IMR-90 (cell line): ENCODE data around the gene MANSC1. TPM values are rescaled to one million over a fixed set of nuclear protein-coding genes. Genes with fewer than 3 reads are reported as not detected.
A peak's percentile ranks its signal among the peaks of the same experiment; 100 is the strongest.

Experiments used
- ATAC-seq: fragments of 200-7000 bp; cut with Tn5 transposase; 2 replicates; pipeline ENCODE4 v1.9.1; 2020; ENCODE audit warnings: low read depth, mild to moderate bottlenecking, moderate library complexity
- BruUV-seq: library from RNA; stranded (reverse); fragments of 400-500 nt; replicated peaks from 2 replicates; lab custom pipeline; 2021; lab: Mats Ljungman, UMichigan
- CTCF ChIA-PET: fragments of 300-600 bp; formaldehyde crosslinking; extraction: SDS; loops from one replicate; lab custom pipeline; 2021; ENCODE audit warnings: antibody characterized with exemption; lab: Yijun Ruan, JAX
- POLR2A ChIA-PET: fragments of 300-600 bp; sonication (Branson Sonifier 250); formaldehyde crosslinking; loops from one replicate; lab custom pipeline; 2022; ENCODE audit warnings: antibody characterized with exemption; ENCODE audit not compliant: unreplicated experiment; lab: Charles Lee
- DNase-seq: peaks from one replicate; pipeline ENCODE4 v3.0.0; 2013
- H2AFZ ChIP-seq: replicated peaks from 2 replicates; pipeline ENCODE3; 2013; ENCODE audit warnings: low read length, mild to moderate bottlenecking; ENCODE audit not compliant: poor library complexity
- H2AK5ac ChIP-seq: 2 replicates; pipeline ENCODE4 v1.6.1; 2013; ENCODE audit warnings: low read depth, low read length, inconsistent platforms
- H2AK9ac ChIP-seq: replicated peaks from 2 replicates; pipeline ENCODE3; 2013; ENCODE audit warnings: mild to moderate bottlenecking, low read depth, low read length, moderate library complexity; ENCODE audit not compliant: poor library complexity
- H2BK120ac ChIP-seq: 2 replicates; pipeline ENCODE4 v1.6.1; 2013; ENCODE audit warnings: low read depth, low read length, inconsistent platforms
- H2BK15ac ChIP-seq: 3 replicates; pipeline ENCODE4 v1.6.1; 2013; ENCODE audit warnings: low read depth, low read length, inconsistent platforms
- H2BK20ac ChIP-seq: 2 replicates; pipeline ENCODE4 v1.6.1; 2013; ENCODE audit warnings: low read depth, mild to moderate bottlenecking, inconsistent platforms, low read length, moderate library complexity
- H2BK5ac ChIP-seq: 2 replicates; pipeline ENCODE4 v1.6.1; 2013; ENCODE audit warnings: mild to moderate bottlenecking, low read depth, low read length, inconsistent platforms; ENCODE audit not compliant: poor library complexity, severe bottlenecking
- H3K14ac ChIP-seq: replicated peaks from 2 replicates; pipeline ENCODE4 v1.6.1; 2013; ENCODE audit warnings: low read depth, low read length, inconsistent platforms
- H3K18ac ChIP-seq: 2 replicates; pipeline ENCODE4 v1.6.1; 2013; ENCODE audit warnings: low read depth, low read length, control low read depth
- H3K23ac ChIP-seq: 2 replicates; pipeline ENCODE4 v1.6.1; 2013; ENCODE audit warnings: low read depth, low read length, inconsistent platforms
- H3K27ac ChIP-seq: 2 replicates; pipeline ENCODE4 v1.5.1; 2013; ENCODE audit warnings: mild to moderate bottlenecking, control low read depth, low read length; ENCODE audit not compliant: insufficient read depth
- H3K27me3 ChIP-seq: 2 replicates; pipeline ENCODE4 v1.6.1; 2013; ENCODE audit warnings: low read length; ENCODE audit not compliant: control insufficient read depth, insufficient read depth
- H3K36me3 ChIP-seq: 2 replicates; pipeline ENCODE4 v1.6.1; 2013; ENCODE audit warnings: low read length, mixed read lengths; ENCODE audit not compliant: control insufficient read depth, insufficient read depth
- H3K4ac ChIP-seq: 2 replicates; pipeline ENCODE4 v1.6.1; 2013; ENCODE audit warnings: low read depth, low read length, inconsistent platforms
- H3K4me1 ChIP-seq: 2 replicates; pipeline ENCODE4 v1.6.1; 2013; ENCODE audit warnings: low read length, mixed read lengths; ENCODE audit not compliant: control insufficient read depth, insufficient read depth
- H3K4me2 ChIP-seq: 2 replicates; pipeline ENCODE4 v1.6.1; 2013; ENCODE audit warnings: low read depth, mild to moderate bottlenecking, control low read depth, low read length, moderate library complexity
- H3K4me3 ChIP-seq: 2 replicates; pipeline ENCODE4 v1.5.1; 2013; ENCODE audit warnings: low read depth, mild to moderate bottlenecking, control low read depth, low read length, moderate library complexity; ENCODE audit not compliant: insufficient read depth
- H3K56ac ChIP-seq: 2 replicates; pipeline ENCODE4 v1.6.1; 2013; ENCODE audit warnings: low read length, inconsistent platforms; ENCODE audit not compliant: insufficient read depth; ENCODE audit errors: extremely low read depth
- H3K79me1 ChIP-seq, 2 experiments: 2 replicates each; pipeline ENCODE4 v1.6.1; 2013; ENCODE audit warnings: low read length in 2 of 2, inconsistent platforms in 1 of 2, low read depth in 1 of 2
- H3K9ac ChIP-seq: 2 replicates; pipeline ENCODE4 v1.6.1; 2013; ENCODE audit warnings: low read depth, low read length, control low read depth
- H3K9me1 ChIP-seq: 2 replicates; pipeline ENCODE4 v1.6.1; 2013; ENCODE audit warnings: low read length, inconsistent platforms; ENCODE audit not compliant: insufficient read depth
- H3K9me3 ChIP-seq: 2 replicates; pipeline ENCODE4 v1.6.1; 2013; ENCODE audit warnings: low read length; ENCODE audit not compliant: control insufficient read depth, insufficient read depth
- H4K20me1 ChIP-seq: 2 replicates; pipeline ENCODE4 v1.6.1; 2013; ENCODE audit warnings: low read length, inconsistent platforms; ENCODE audit not compliant: insufficient read depth
- H4K5ac ChIP-seq: 2 replicates; pipeline ENCODE4 v1.6.1; 2013; ENCODE audit warnings: mild to moderate bottlenecking, low read depth, low read length, control low read depth
- H4K8ac ChIP-seq, 2 experiments: 2 replicates each; pipeline ENCODE4 v1.6.1; 2013; ENCODE audit warnings: low read depth in 2 of 2, low read length in 2 of 2, control low read depth in 1 of 2, inconsistent platforms in 1 of 2
- H4K91ac ChIP-seq: 2 replicates; pipeline ENCODE4 v1.6.1; 2013; ENCODE audit warnings: low read depth, low read length, inconsistent platforms; ENCODE audit not compliant: insufficient read depth
- BHLHE40 ChIP-seq: fragments of 150-350 bp; IDR thresholded peaks from 2 replicates; pipeline ENCODE4 v1.6.1; 2016; ENCODE audit warnings: mild to moderate bottlenecking, low read depth, low read length
- CHD1 ChIP-seq: IDR thresholded peaks from 2 replicates; pipeline ENCODE4 v1.6.1; 2012; ENCODE audit warnings: low read depth, low read length, improper control_type of control experiment
- CTCF ChIP-seq: conservative IDR thresholded peaks from 2 replicates; pipeline ENCODE4 v1.5.1; 2012; ENCODE audit warnings: mild to moderate bottlenecking, low read depth, low read length, improper control_type of control experiment
- ELK1 ChIP-seq: fragments of 150-350 bp; IDR thresholded peaks from 2 replicates; pipeline ENCODE4 v1.6.1; 2016; ENCODE audit warnings: low read depth, mild to moderate bottlenecking, low read length, moderate library complexity, borderline replicate concordance
- FOS ChIP-seq: fragments of 150-350 bp; IDR thresholded peaks from 2 replicates; pipeline ENCODE4 v1.6.1; 2016; ENCODE audit warnings: low read depth, low read length
- MAFK ChIP-seq: IDR thresholded peaks from 2 replicates; pipeline ENCODE4 v1.6.1; 2012; ENCODE audit warnings: low read depth, low read length, improper control_type of control experiment
- MAZ ChIP-seq: IDR thresholded peaks from 2 replicates; pipeline ENCODE4 v1.6.1; 2012; ENCODE audit warnings: low read depth, mild to moderate bottlenecking, low read length, improper control_type of control experiment, moderate library complexity, borderline replicate concordance
- NFE2L2 ChIP-seq: fragments of 150-350 bp; IDR thresholded peaks from 2 replicates; pipeline ENCODE4 v1.6.1; 2016; ENCODE audit warnings: low read depth, mild to moderate bottlenecking, low read length
- POLR2A ChIP-seq: IDR thresholded peaks from 2 replicates; pipeline ENCODE4 v1.6.1; 2012; ENCODE audit warnings: mild to moderate bottlenecking, low read depth, low read length
- RAD21 ChIP-seq: IDR thresholded peaks from 2 replicates; pipeline ENCODE4 v1.6.1; 2012; ENCODE audit warnings: low read length, improper control_type of control experiment
- RCOR1 ChIP-seq: IDR thresholded peaks from 2 replicates; pipeline ENCODE4 v1.6.1; 2012; ENCODE audit warnings: mild to moderate bottlenecking, low read length, improper control_type of control experiment; ENCODE audit not compliant: insufficient replicate concordance
- RFX5 ChIP-seq: IDR thresholded peaks from 2 replicates; pipeline ENCODE4 v1.8.0; 2012; ENCODE audit warnings: low read depth, mild to moderate bottlenecking, low read length, moderate library complexity
- SMC3 ChIP-seq: fragments of 150-350 bp; IDR thresholded peaks from 2 replicates; pipeline ENCODE4 v1.6.1; 2016; ENCODE audit warnings: low read depth, mild to moderate bottlenecking, antibody characterized with exemption, low read length, moderate library complexity
- WGBS, 2 experiments: methylation state at CpG; one replicate each; pipeline versions ENCODE4 v1.1.5 to v1.1.7; 2013; ENCODE audit warnings: missing lambda C conversion rate in 2 of 2; ENCODE audit not compliant: insufficient read length in 1 of 2; ENCODE audit errors: extremely low coverage in 2 of 2; 5-methylcytosine and 5-hydroxymethylcytosine counted together
- dilution Hi-C: fragments of 300-500 bp; cut with HindIII; formaldehyde crosslinking; loops from one replicate; pipeline ENCODE4 v1.14.3; 2018; ENCODE audit warnings: low sequenced_read_pairs; ENCODE audit not compliant: unreplicated experiment
- in situ Hi-C: fragments of 300-500 bp; cut with MboI; formaldehyde crosslinking; loops from 3 replicates; pipeline ENCODE4 v1.14.3; 2019; ENCODE audit warnings: low sequenced_read_pairs, inconsistent platforms, mixed read lengths
- intact Hi-C: fragments of 100-400 bp; cut with micrococcal nuclease; formaldehyde crosslinking; loops from 2 replicates; pipeline ENCODE4 v1.10.0; 2022
- polyA plus RNA-seq, 3 experiments: library from polyadenylated mRNA; depleted of rRNA; stranded (reverse); fragments of >200 nt; gene quantifications; 2 replicates each; pipeline ENCODE4 v1.2.3, GENCODE V29; 2012; ENCODE audit warnings: low replicate concordance in 1 of 3
- total RNA-seq: library from RNA; depleted of rRNA; stranded (reverse); fragments of >200 nt; gene quantifications from 2 replicates; pipeline ENCODE4 v1.2.3, GENCODE V29; 2012
- TF ChIP-seq, protein P1 (sequence below): fragments of 150-350 bp; IDR thresholded peaks from 2 replicates; pipeline ENCODE4 v1.6.1; 2017; ENCODE audit warnings: mild to moderate bottlenecking, antibody characterized with exemption, low read length, low read depth

MANSC1 gene
- total and polyA plus RNA-seq, 2 of the 4 experiments (the other 2 are of a cell fraction), result 1.1 to 2.2 TPM

- H3K4ac ChIP-seq, result peak overlapping the region; percentile 78
- POLR2A ChIA-PET, result no interaction called here
- peak overlapping the region; percentile 54; the same call in 1 of the 2 replicates for H3K23ac ChIP-seq
- H2BK120ac ChIP-seq, result peak overlapping the region; percentile 85; the same call in 1 of the 2 replicates
- in situ Hi-C loops (no loop called here), intact Hi-C loops (no loop called here), dilution Hi-C loops (no loop called here)
- H3K18ac ChIP-seq, result peak overlapping the region; percentile 94
- H3K4me1 ChIP-seq, result no peaks in the 10 kb centered on the region; the same call in 1 of the 2 replicates
- ATAC-seq (no peak), DNase-seq (no peak)
- peak overlapping the region; percentile 93 for H3K4me2 ChIP-seq
- no CpG with 5 or more reads among the region's 5 CpGs for WGBS, 2 experiments
- H3K14ac ChIP-seq, result peak overlapping the region; percentile 84; the same call in 1 of the 2 replicates
- no peaks in the 10 kb centered on the region for H3K9me3 ChIP-seq
- H2AFZ ChIP-seq, result peak overlapping the region; percentile 98
- no peaks in the 10 kb centered on the region for H3K27me3 ChIP-seq
- H2AK9ac ChIP-seq, result no peak overlapping the region
- TF ChIP-seq CTCF (no peak), MAFK (no peak), RFX5 (no peak), FOS (no peak), BHLHE40 (no peak), RCOR1 (no peak), NFE2L2 (no peak), RAD21 (no peak), CHD1 (no peak), SMC3 (no peak), MAZ (no peak), POLR2A (no peak), ELK1 (no peak)
- TF ChIP-seq, protein P1, sequence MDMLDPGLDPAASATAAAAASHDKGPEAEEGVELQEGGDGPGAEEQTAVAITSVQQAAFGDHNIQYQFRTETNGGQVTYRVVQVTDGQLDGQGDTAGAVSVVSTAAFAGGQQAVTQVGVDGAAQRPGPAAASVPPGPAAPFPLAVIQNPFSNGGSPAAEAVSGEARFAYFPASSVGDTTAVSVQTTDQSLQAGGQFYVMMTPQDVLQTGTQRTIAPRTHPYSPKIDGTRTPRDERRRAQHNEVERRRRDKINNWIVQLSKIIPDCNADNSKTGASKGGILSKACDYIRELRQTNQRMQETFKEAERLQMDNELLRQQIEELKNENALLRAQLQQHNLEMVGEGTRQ, result no peak
- H4K91ac ChIP-seq, result peak overlapping the region; percentile 95
- CTCF ChIA-PET, result interaction anchor here (0.6 to 1.1 kb wide), 3 partner anchors 20 to 817 kb away, joined by 3 read pairs; no protein-coding TSS in a partner anchor
- peak overlapping the region; percentile 86 to 99 for H4K8ac ChIP-seq
- peak overlapping the region; percentile 35 for H3K56ac ChIP-seq
- BruUV-seq, result no TSS peak
- peak overlapping the region; percentile 85 for H2BK15ac ChIP-seq
- H3K36me3 ChIP-seq, result no peaks in the 10 kb centered on the region
- peak overlapping the region; percentile 74 for H3K4me3 ChIP-seq
- H2AK5ac ChIP-seq, result no peak overlapping the region; the same call in none of the 2 replicates
- no peaks in the 10 kb centered on the region for H4K20me1 ChIP-seq
- peak overlapping the region; percentile 62 for H2BK5ac ChIP-seq
- peak overlapping the region; percentile 49 for H3K9ac ChIP-seq
- H3K27ac ChIP-seq, result peak overlapping the region; percentile 9; the same call in 1 of the 2 replicates
- H4K5ac ChIP-seq, result peak overlapping the region; percentile 99
- H3K9me1 ChIP-seq, result peaks cover 3% of the 10 kb centered on the region; the same call in 1 of the 2 replicates
- peaks cover 24 to 34% of the 10 kb centered on the region in 2 experiments for H3K79me1 ChIP-seq
- peak overlapping the region; percentile 28; the same call in 1 of the 2 replicates for H2BK20ac ChIP-seq
These were observed 6.4 kb upstream of the MANSC1 start for GRCh38 chr12:12356467-12356895.
